Activated naive CD8-positive, alpha-beta T cell (primary cell): ENCODE measurements around the gene MBL2.

Source experiments
- H3K27ac Mint-ChIP-seq: one replicate; pipeline ENCODE4 v1.8.0; 2021; ENCODE audit warnings: mixed read lengths
- H3K27me3 Mint-ChIP-seq: one replicate; pipeline ENCODE4 v1.8.0; 2021; ENCODE audit warnings: mixed read lengths
- H3K36me3 Mint-ChIP-seq: one replicate; pipeline ENCODE4 v1.8.0; 2021; ENCODE audit warnings: mixed read lengths
- H3K4me1 Mint-ChIP-seq: one replicate; pipeline ENCODE4 v1.8.0; 2021; ENCODE audit warnings: low read depth, mixed read lengths
- H3K4me3 Mint-ChIP-seq: one replicate; pipeline ENCODE4 v1.8.0; 2021; ENCODE audit warnings: mild to moderate bottlenecking, mixed read lengths
- H3K9me3 Mint-ChIP-seq: one replicate; pipeline ENCODE4 v1.8.0; 2021; ENCODE audit warnings: low read depth, mixed read lengths

Gene MBL2

GRCh38 chr10:52778511-52779392 is 6.2 kb upstream of the MBL2 start:
- Mint-ChIP-seq H3K36me3 (no peaks in the 10 kb centered on the region), H3K27me3 (no peaks in the 10 kb centered on the region), H3K4me3 (no peak overlapping the region), H3K4me1 (no peaks in the 10 kb centered on the region), H3K9me3 (no peaks in the 10 kb centered on the region), H3K27ac (no peak overlapping the region)

- H3K27me3 Mint-ChIP-seq: no peaks in the 10 kb centered on the region
These were observed 4.8 kb upstream of the MBL2 start for GRCh38 chr10:52777414-52777813.

GRCh38 chr10:52776471-52776903 is 3.9 kb upstream of the MBL2 start:
- no peaks in the 10 kb centered on the region for H3K4me1 Mint-ChIP-seq
- no peak overlapping the region for H3K27ac Mint-ChIP-seq
- H3K36me3 Mint-ChIP-seq: no peaks in the 10 kb centered on the region
- no peaks in the 10 kb centered on the region for H3K9me3 Mint-ChIP-seq
- no peak overlapping the region for H3K4me3 Mint-ChIP-seq
- H3K27me3 Mint-ChIP-seq: no peaks in the 10 kb centered on the region

More at GRCh38 chr10:52777414-52777813, 4.8 kb upstream of the MBL2 start:
- no peaks in the 10 kb centered on the region for H3K36me3 Mint-ChIP-seq
- H3K27ac Mint-ChIP-seq: no peak overlapping the region
- no peak overlapping the region for H3K4me3 Mint-ChIP-seq
- H3K9me3 Mint-ChIP-seq: no peaks in the 10 kb centered on the region
- no peaks in the 10 kb centered on the region for H3K4me1 Mint-ChIP-seq

- Mint-ChIP-seq H3K27ac (no peak overlapping the region), H3K36me3 (no peaks in the 10 kb centered on the region), H3K4me1 (no peaks in the 10 kb centered on the region), H3K4me3 (no peak overlapping the region), H3K27me3 (no peaks in the 10 kb centered on the region), H3K9me3 (no peaks in the 10 kb centered on the region)
These were observed 2.6 kb upstream of the MBL2 start for GRCh38 chr10:52775132-52775647.

GRCh38 chr10:52774600-52775106 is 2.1 kb upstream of the MBL2 start:
- no peaks in the 10 kb centered on the region for H3K36me3 Mint-ChIP-seq
- H3K4me3 Mint-ChIP-seq: no peak overlapping the region
- H3K27ac Mint-ChIP-seq: no peak overlapping the region
- H3K27me3 Mint-ChIP-seq: no peaks in the 10 kb centered on the region
- no peaks in the 10 kb centered on the region for H3K9me3 Mint-ChIP-seq
- no peaks in the 10 kb centered on the region for H3K4me1 Mint-ChIP-seq

GRCh38 chr10:52774182-52774581 is 1.6 kb upstream of the MBL2 start:
- no peak overlapping the region for H3K27ac Mint-ChIP-seq
- no peaks in the 10 kb centered on the region for H3K27me3 Mint-ChIP-seq
- H3K4me1 Mint-ChIP-seq: no peaks in the 10 kb centered on the region
- no peaks in the 10 kb centered on the region for H3K36me3 Mint-ChIP-seq
- no peaks in the 10 kb centered on the region for H3K9me3 Mint-ChIP-seq
- H3K4me3 Mint-ChIP-seq: no peak overlapping the region

GRCh38 chr10:52771534-52772445 is 794 bp downstream of the MBL2 start:
- Mint-ChIP-seq H3K27ac (no peak overlapping the region), H3K36me3 (no peaks in the 10 kb centered on the region), H3K27me3 (no peaks in the 10 kb centered on the region), H3K4me1 (no peaks in the 10 kb centered on the region), H3K4me3 (no peak overlapping the region), H3K9me3 (no peaks in the 10 kb centered on the region)

- Mint-ChIP-seq H3K9me3 (no peaks in the 10 kb centered on the region), H3K4me1 (no peaks in the 10 kb centered on the region), H3K27ac (no peak overlapping the region), H3K4me3 (no peak overlapping the region), H3K36me3 (no peaks in the 10 kb centered on the region), H3K27me3 (no peaks in the 10 kb centered on the region)
These were observed 1.7 kb downstream of the MBL2 start for GRCh38 chr10:52770904-52771303.

- Mint-ChIP-seq H3K4me3 (no peak overlapping the region), H3K36me3 (no peaks in the 10 kb centered on the region), H3K27ac (no peak overlapping the region), H3K9me3 (no peaks in the 10 kb centered on the region), H3K4me1 (no peaks in the 10 kb centered on the region), H3K27me3 (no peaks in the 10 kb centered on the region)
These were observed 2.6 kb downstream of the MBL2 start for GRCh38 chr10:52769966-52770365.

- H3K27ac Mint-ChIP-seq: no peak overlapping the region
- no peaks in the 10 kb centered on the region for H3K4me1 Mint-ChIP-seq
- no peaks in the 10 kb centered on the region for H3K9me3 Mint-ChIP-seq
- no peaks in the 10 kb centered on the region for H3K36me3 Mint-ChIP-seq
- H3K27me3 Mint-ChIP-seq: no peaks in the 10 kb centered on the region
- no peak overlapping the region for H3K4me3 Mint-ChIP-seq
These were observed 4.5 kb downstream of the MBL2 start for GRCh38 chr10:52768001-52768532.

GRCh38 chr10:52762088-52762487 is 10.5 kb downstream of the MBL2 start:
- Mint-ChIP-seq H3K4me3 (no peak overlapping the region), H3K4me1 (no peaks in the 10 kb centered on the region), H3K27me3 (no peaks in the 10 kb centered on the region), H3K9me3 (no peaks in the 10 kb centered on the region), H3K27ac (no peak overlapping the region), H3K36me3 (no peaks in the 10 kb centered on the region)

GRCh38 chr10:52759154-52759553 is 13.4 kb downstream of the MBL2 start:
- no peak overlapping the region for H3K27ac Mint-ChIP-seq
- H3K4me3 Mint-ChIP-seq: no peak overlapping the region
- H3K36me3 Mint-ChIP-seq: no peaks in the 10 kb centered on the region
- H3K27me3 Mint-ChIP-seq: no peaks in the 10 kb centered on the region
- no peaks in the 10 kb centered on the region for H3K9me3 Mint-ChIP-seq
- no peaks in the 10 kb centered on the region for H3K4me1 Mint-ChIP-seq

GRCh38 chr10:52758406-52758805 is 14.2 kb downstream of the MBL2 start:
- H3K4me3 Mint-ChIP-seq: no peak overlapping the region
- H3K27me3 Mint-ChIP-seq: no peaks in the 10 kb centered on the region
- H3K9me3 Mint-ChIP-seq: no peaks in the 10 kb centered on the region
- no peak overlapping the region for H3K27ac Mint-ChIP-seq
- H3K36me3 Mint-ChIP-seq: no peaks in the 10 kb centered on the region
- no peaks in the 10 kb centered on the region for H3K4me1 Mint-ChIP-seq

GRCh38 chr10:52757773-52758172 is 14.8 kb downstream of the MBL2 start:
- Mint-ChIP-seq H3K9me3 (no peaks in the 10 kb centered on the region), H3K36me3 (no peaks in the 10 kb centered on the region), H3K27ac (no peak overlapping the region)

GRCh38 chr10:52756966-52757365 is 15.6 kb downstream of the MBL2 start:
- Mint-ChIP-seq H3K27ac (no peak overlapping the region), H3K4me3 (no peak overlapping the region), H3K4me1 (no peaks in the 10 kb centered on the region), H3K36me3 (no peaks in the 10 kb centered on the region), H3K27me3 (peaks cover 4% of the 10 kb centered on the region), H3K9me3 (no peaks in the 10 kb centered on the region)

More at GRCh38 chr10:52757773-52758172, 14.8 kb downstream of the MBL2 start:
- Mint-ChIP-seq H3K4me1 (no peaks in the 10 kb centered on the region), H3K27me3 (no peaks in the 10 kb centered on the region), H3K4me3 (no peak overlapping the region)
